EH (cell line): Measurements from ENCODE around the gene KLHL8.
A peak's percentile ranks its signal among the peaks of the same experiment; 100 is the strongest.
"Not testable (repeated sequence)": the region's sequence is repeated elsewhere in the genome, so short reads cannot be mapped to it uniquely, and the experiment has no call there.

Experiments
- DNase-seq: peaks from one replicate; pipeline ENCODE4 v3.0.0-alpha.2; 2015; ENCODE audit warnings: low read depth

The KLHL8 gene

DNA sequence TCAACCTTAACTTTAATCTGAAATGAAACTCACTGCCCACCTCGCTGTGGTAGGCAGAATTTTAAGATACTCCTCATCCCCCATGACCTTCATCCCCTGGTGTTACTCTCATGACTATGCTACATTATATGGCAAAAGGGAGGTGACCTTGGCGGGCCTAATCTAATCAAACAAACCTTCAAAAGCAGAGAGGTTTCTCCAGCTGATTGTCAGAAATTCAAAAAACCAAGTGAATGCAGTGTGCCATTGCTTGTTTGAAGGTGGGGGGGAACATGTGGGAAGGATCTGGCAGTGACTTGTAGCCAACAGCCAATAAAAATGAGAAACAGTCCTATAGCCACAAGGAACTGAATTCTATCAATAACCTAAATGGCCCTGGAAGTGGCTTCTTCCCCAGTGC is 48.5 kb downstream of the KLHL8 start:
- no peak for DNase-seq

- DNase-seq, result no peak
These were observed 54.0 kb downstream of the KLHL8 start for GRCh38 chr4:87166296-87166854.

DNA sequence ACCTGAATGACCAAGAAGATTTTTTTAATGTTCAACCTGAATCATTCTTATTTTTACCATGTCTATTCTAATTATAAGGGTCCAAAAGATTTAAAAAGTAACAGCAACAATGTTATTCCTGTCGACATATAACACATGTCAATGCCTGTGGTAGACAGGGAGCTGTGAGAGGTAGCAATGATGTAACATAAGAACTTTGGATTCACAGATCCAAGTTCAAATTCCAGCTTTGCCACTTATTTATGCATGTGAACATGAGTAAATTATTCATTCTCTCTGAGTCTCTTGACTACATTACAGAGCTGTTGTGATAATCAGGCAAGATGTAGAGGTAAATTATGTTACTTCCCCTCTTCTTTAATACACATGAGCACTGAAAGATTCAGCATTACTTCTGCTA is 54.5 kb downstream of the KLHL8 start:
- no peak for DNase-seq

- peak; percentile 10 for DNase-seq
These were observed 67.1 kb downstream of the KLHL8 start for GRCh38 chr4:87153078-87153870.

- DNase-seq, result no peak
These were observed 67.9 kb downstream of the KLHL8 start for GRCh38 chr4:87152310-87153041.

GRCh38 chr4:87151730-87152129 is 68.7 kb downstream of the KLHL8 start:
- peak; percentile 53 for DNase-seq

DNA sequence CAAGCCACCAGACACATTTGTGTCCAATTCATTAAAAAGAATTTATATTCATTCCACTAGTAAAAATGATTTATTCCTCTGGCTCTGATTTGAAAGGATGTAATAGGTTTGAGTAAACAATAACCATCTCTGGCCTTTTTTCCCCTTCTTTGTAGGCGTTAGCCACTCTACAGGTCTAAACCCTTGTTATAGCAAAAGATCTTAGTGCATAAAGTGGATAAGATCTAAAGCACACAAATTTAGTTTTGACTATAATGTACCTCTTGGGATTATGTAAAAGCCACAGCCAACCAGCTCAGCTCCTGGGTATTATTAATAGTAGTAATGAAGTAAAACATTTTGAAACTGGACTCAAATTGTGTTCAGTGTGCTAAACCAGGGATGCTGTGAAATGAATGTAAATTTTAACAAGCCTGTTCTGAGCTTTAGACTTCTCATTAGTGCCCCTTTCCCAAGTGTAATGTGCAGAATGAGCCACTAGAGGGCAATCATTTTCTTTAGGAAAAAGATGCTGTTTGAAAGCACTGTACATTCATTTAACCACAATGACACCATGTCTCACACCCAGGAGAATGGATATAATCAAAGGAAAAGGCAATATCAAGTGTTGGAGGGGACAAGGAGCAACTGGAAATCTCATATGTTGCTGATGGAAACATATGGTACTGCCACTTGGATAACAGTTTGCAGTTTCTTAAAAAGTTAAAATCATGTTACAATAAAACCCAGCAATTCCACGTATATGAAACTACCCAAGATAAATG is 69.7 kb downstream of the KLHL8 start:
- peak; percentile 76 for DNase-seq

GRCh38 chr4:87147116-87147515 is 73.3 kb downstream of the KLHL8 start:
- DNase-seq, result no peak

DNA sequence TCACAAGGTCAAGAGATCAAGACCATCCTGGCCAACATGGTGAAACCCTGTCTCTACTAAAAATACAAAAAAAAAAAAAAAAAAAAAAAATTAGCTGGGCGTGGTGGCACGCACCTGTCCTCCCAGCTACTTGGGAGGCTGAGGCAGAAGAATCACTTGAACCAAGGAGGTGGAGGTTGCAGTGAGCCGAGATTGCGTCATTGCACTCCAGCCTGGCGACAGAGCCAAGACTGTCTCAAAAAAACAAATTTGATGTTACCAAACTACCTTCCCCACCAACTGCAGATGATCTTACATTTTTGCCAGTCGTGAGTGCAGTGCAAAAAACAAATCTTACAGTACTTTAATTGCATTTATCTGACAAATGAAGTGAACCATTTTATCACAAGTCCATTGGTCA is 74.5 kb downstream of the KLHL8 start:
- not testable (repeated sequence) for DNase-seq

DNA sequence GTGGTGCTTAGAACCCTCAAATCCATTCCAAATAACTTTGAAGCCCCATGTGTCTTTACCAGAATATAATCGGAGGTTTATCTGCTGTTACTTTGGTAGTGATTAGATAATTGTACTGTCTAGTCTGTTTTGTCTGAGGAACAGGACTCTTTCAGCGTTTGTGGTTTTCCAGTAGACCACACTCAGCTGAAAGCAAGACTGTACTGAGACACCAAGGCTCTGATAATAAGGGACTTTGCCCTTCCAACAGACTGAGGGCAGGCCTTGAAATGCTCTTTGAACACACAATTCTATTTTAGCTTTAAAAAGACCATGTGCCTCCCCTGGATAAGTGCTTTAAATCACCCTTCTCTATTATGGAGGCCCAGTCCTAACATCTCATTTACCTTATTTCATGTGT is 76.1 kb downstream of the KLHL8 start:
- no peak for DNase-seq

- no peak for DNase-seq
These were observed 79.0 kb downstream of the KLHL8 start for GRCh38 chr4:87141428-87141827.

DNA sequence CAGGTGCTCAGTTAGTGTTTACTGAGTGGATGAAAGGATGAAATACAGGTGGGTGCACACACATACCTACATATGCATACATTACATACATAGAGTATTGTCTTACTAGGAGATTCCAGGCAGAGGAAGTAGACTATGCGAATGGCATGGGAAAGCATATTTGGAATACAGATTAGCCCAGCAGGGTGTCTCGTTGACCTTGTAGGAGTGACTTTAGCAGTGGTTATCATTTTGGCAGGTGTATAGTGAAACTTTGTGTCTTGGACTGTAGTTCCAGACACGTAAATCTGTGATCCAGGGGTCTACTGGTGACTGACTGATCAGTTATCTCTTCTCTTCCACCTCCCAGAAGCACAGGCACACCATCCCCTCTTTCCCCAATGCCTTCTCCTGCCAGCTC is 86.3 kb downstream of the KLHL8 start:
- no peak for DNase-seq

DNA sequence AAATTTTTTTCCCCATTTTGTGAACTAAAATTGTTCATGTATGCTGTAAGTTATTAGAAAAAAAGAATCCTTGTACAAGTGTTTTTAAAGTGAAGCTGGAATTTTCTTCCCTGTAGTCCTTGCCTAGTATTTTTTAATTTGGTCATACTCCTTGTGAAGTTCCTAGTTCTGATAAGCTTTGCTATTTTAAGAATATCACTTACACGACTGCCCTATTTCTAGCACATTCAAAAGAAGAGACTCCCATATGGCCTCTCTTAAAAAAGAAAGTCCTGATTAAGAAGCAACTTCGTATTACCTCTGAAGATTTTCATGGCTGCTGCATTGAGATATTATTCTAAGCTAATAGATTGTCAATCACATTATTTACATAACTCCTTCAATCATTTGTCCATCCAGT is 87.2 kb downstream of the KLHL8 start:
- DNase-seq, result no peak

DNA sequence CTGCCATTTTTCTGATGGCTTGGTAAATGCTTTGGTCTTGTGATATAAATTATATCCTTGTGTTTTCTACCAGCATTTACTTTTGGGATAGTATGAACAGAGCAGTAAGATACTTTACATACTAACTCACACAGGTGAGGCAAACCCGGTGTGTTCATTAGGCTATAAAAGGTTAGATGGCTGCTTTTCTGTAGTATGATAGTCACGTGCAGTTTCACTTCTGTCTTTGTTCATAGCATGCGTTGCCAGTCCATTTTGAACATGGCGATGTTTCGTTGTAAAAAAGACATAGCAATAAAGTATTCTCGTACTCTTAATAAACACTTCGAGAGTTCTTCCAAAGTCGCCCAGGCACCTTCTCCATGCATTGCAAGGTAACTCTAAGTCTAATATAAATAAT is 88.4 kb downstream of the KLHL8 start:
- DNase-seq, result no peak

- DNase-seq, result no peak
These were observed 89.3 kb downstream of the KLHL8 start for GRCh38 chr4:87130985-87131703.

GRCh38 chr4:87129681-87130080 is 90.7 kb downstream of the KLHL8 start:
- no peak for DNase-seq

DNA sequence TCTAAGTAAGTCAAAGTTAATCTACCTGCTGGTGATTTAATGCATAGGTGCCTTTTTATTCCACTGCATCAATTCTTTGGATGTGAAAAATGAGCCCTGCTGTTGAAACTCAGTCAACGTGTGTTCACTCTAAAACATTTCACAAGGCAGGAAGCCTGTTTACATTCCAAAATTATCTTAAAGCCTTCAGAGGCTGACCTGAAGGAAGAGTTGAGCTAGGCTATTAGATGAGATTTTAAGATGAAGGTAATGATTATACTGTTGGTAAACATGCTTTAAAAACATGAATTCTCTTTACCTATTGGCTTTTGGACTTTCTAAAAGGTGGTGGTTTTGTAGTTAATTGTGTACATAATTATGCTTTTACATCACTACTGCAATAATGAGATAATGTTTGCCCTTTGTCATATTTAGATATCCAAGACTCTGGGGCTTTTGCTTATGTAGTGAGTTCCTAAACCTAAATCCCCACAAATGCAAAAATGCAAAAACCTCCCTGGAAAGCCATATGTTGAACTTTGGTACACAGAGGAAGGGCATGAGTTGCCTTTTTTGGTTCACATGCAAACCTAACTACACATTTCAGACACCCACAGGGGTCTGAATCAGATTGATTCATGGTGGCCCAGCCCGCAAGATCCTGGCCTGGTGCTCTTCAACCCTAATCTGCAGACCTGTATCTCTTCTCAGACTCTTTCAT is 92.3 kb downstream of the KLHL8 start:
- DNase-seq, result no peak

DNA sequence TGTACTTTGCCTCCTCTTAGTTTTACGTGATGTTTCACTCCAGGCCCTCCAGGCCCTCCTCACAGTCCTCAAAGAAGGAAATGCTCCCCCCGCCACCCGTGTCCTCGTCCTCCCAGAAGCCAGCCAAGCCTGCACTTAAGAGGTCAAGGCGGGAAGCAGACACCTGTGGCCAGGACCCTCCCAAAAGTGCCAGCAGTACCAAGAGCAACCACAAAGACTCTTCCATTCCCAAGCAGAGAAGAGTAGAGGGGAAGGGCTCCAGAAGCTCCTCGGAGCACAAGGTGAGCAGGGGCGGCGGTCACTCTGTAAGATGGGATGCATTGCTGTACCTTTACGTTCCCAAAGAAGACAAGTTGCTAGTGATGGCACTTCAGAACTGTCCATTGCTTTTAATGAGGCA is 94.4 kb downstream of the KLHL8 start:
- DNase-seq, result no peak

DNA sequence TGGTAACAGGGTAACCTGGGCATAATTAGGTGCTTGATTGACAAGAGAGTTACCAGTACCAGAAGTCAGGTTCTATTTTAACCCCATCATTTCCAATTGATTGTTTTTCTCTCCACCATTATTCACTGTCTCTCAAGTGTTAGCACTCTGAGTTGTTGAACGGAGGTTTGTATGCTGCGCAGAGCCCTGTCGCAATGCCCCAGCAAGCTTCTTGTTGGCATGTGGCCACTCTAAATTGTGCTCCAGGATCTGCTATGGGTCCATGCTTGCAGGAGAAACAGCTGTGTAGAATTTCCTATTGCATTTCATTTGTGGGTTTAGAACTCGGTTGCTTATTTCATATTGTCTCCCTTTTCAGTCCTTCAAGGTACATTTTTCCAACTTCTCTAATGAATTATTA is 98.2 kb downstream of the KLHL8 start:
- DNase-seq, result no peak

DNA sequence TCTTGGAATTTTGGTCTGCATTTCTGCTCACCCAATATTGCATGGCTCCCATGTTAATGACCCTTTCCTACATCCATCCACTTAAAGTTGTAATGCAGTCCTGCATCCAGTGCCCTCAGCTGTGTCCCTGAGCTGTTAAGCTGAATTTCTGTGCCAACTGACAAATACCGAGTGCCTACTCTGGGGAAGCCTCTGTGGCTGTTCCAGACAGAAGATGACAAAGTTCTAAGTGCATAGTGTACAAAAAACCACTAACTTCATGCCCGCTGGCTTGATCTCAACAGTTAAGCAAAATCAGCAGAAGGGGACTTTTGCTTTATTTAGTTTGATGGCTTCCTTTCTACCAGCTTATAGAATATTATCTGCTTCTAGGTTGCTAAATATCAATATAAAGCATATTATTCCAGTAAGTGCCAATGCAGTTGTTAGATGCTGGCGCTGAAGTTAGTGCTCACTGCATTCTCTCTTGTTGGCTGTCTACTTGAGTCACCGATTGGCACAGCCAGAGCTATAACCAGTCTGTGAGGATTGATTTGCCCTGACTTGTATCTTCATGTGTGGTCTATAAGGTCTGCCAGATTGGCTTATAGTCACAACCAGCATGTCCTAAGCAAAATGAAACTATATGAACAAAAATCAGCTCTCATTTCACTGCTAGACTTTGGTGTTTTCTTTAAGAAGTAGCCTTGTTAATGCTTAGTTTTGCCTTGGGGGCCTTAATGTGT is 98.9 kb downstream of the KLHL8 start:
- DNase-seq, result peak; percentile 12
